Measurements from ENCODE around the gene HIP1R.

HIP1R gene

DNA sequence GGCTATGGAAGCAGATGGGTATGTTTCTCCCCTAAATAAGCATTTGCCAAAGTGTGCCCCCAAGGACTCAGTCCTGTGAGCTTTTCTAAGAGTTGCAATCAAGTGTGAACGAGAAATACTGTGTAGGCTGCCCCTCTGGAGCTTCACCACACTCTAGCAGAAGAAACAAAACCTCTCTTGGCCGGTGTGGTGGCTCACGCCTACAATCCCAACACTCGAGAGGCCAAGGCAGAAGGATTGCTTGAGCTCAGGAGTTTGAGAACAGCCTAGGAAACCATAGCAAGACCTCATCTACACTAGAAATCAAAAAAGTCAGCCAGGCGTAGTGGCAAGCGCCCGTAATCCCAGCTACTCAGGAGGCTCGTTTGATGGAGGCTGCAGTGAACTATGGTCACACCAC is 50.9 kb downstream of the HIP1R start (continued):
- TF ChIP-seq ZNF146 (tag by site-specific recombination; IDR thresholded peaks at IDR 0.05), result no peak

DNA sequence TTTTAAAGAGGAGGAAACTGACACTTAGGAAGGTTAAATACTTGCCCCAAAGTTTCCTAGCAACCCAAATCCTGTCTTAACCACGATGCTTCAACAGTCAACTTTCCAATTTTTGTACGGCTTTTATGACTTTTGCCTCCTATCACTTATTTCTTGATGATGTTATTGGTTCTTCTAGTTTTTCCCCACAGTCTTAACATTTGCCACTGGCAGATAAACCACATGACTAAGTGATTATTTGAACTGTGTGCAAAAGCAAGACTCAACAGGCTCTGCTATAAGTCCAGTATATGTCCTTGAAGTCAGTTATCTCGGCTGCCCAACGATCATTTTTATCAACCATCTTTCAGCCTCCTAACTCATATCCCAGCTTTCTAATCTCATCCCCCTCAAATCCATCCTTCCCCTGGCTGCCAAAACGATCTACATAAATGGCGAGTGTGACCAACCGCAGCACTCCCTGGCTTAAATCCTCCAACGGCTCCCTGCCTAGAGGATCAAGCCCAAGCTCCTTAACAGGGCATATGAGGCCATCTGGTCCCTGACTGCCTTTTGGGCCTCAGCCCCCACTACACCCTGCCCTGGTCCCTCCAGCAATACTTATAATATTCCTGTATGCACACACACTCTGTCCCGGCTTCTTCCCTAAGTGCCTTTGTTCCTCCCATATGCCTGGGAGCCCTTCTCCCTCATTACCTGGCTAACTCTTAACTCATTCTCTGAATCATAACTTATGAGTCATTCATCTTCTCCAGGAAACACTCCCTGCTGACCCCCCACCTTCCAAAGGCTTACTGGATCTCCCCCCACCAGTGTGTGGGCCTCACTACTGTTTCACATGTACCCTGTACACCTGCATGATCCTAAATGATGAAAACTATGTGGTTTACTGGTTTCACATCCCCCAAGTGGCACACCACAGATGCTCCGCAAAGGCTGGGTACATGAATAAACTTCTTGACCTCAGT is 51.9 kb downstream of the HIP1R start:
- ChIA-PET POLR2A (interaction anchor here (0.6 kb wide), 1 partner anchor 825 kb away, joined by 4 read pairs; the partner anchor contains the start of gene ATP6V0A2), CTCF (interaction anchor here (0.7 to 1.2 kb wide), 5 partner anchors 8 to 142 kb away, joined by 3 to 5 read pairs (median 3); partner anchors contain the start of gene VPS37B)
- no peak overlapping the region; the same call in 1 of the 2 replicates for H3K4me3 ChIP-seq (ENCODE audit: low read depth, low read length)
- no peaks in the 10 kb centered on the region for H3K9me3 ChIP-seq (ENCODE audit: control insufficient read depth, insufficient read depth, low read depth, low read length)
- H3K36me3 ChIP-seq (ENCODE audit: control insufficient read depth in 2 of 2, insufficient read depth in 1 of 2, low read length in 2 of 2), result no peaks in the 10 kb centered on the region
- H3K4me1 ChIP-seq (ENCODE audit: control insufficient read depth, insufficient read depth, low read length), result peaks cover 27% of the 10 kb centered on the region
- no peak overlapping the region; the same call in 1 of the 2 replicates for H3K27ac ChIP-seq (ENCODE audit: extremely low read depth, low read depth, low read length)
- TF ChIP-seq ZNF561 (tag by site-specific recombination; IDR thresholded peaks at IDR 0.05; ENCODE audit: borderline replicate concordance) (peak; percentile 30; the same call in 1 of the 2 replicates), ZNF239 (tag by site-specific recombination; IDR thresholded peaks at IDR 0.05) (no peak), ZBTB48 (tag by site-specific recombination; IDR thresholded peaks at IDR 0.05) (peak; percentile 92), ZNF366 (tag by site-specific recombination; conservative IDR thresholded peaks at IDR 0.05) (0 out of 2 replicates have a peak, but pooled peaks have one; percentile 38), SP7 (tag by site-specific recombination; IDR thresholded peaks at IDR 0.05) (peak; percentile 85), GLIS1 (tag by site-specific recombination; IDR thresholded peaks at IDR 0.05) (peak; percentile 87), ZNF585B (tag by site-specific recombination; IDR thresholded peaks at IDR 0.05) (no peak), ZNF2 (tag by site-specific recombination; IDR thresholded peaks at IDR 0.05) (0 out of 2 replicates have a peak, but pooled peaks have one; percentile 23), ZNF660 (tag by site-specific recombination; IDR thresholded peaks at IDR 0.05) (peak; percentile 66; the same call in 1 of the 2 replicates), SP3 (tag by site-specific recombination; IDR thresholded peaks at IDR 0.05) (peak; percentile 25; the same call in 1 of the 2 replicates), WT1 (tag by site-specific recombination; IDR thresholded peaks at IDR 0.05) (peak; percentile 94), ZNF146 (tag by site-specific recombination; IDR thresholded peaks at IDR 0.05) (no peak), ZNF776 (tag by site-specific recombination; IDR thresholded peaks at IDR 0.05; ENCODE audit: borderline replicate concordance) (no peak), ZIC2 (tag by site-specific recombination; IDR thresholded peaks at IDR 0.05) (0 out of 2 replicates have a peak, but pooled peaks have one; percentile 21), ZNF10 (tag by site-specific recombination; IDR thresholded peaks at IDR 0.05) (peak; percentile 66; the same call in 1 of the 2 replicates), BCL11B (tag by site-specific recombination; IDR thresholded peaks at IDR 0.05; ENCODE audit: low read depth) (no peak)
- TF ChIP-seq, protein P1, sequence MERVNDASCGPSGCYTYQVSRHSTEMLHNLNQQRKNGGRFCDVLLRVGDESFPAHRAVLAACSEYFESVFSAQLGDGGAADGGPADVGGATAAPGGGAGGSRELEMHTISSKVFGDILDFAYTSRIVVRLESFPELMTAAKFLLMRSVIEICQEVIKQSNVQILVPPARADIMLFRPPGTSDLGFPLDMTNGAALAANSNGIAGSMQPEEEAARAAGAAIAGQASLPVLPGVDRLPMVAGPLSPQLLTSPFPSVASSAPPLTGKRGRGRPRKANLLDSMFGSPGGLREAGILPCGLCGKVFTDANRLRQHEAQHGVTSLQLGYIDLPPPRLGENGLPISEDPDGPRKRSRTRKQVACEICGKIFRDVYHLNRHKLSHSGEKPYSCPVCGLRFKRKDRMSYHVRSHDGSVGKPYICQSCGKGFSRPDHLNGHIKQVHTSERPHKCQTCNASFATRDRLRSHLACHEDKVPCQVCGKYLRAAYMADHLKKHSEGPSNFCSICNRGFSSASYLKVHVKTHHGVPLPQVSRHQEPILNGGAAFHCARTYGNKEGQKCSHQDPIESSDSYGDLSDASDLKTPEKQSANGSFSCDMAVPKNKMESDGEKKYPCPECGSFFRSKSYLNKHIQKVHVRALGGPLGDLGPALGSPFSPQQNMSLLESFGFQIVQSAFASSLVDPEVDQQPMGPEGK (tag by site-specific recombination; IDR thresholded peaks at IDR 0.05), result peak; percentile 96
- TF ChIP-seq, protein P2, sequence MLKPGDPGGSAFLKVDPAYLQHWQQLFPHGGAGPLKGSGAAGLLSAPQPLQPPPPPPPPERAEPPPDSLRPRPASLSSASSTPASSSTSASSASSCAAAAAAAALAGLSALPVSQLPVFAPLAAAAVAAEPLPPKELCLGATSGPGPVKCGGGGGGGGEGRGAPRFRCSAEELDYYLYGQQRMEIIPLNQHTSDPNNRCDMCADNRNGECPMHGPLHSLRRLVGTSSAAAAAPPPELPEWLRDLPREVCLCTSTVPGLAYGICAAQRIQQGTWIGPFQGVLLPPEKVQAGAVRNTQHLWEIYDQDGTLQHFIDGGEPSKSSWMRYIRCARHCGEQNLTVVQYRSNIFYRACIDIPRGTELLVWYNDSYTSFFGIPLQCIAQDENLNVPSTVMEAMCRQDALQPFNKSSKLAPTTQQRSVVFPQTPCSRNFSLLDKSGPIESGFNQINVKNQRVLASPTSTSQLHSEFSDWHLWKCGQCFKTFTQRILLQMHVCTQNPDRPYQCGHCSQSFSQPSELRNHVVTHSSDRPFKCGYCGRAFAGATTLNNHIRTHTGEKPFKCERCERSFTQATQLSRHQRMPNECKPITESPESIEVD (tag by site-specific recombination; IDR thresholded peaks at IDR 0.05), result peak; percentile 86
- TF ChIP-seq, protein P3, sequence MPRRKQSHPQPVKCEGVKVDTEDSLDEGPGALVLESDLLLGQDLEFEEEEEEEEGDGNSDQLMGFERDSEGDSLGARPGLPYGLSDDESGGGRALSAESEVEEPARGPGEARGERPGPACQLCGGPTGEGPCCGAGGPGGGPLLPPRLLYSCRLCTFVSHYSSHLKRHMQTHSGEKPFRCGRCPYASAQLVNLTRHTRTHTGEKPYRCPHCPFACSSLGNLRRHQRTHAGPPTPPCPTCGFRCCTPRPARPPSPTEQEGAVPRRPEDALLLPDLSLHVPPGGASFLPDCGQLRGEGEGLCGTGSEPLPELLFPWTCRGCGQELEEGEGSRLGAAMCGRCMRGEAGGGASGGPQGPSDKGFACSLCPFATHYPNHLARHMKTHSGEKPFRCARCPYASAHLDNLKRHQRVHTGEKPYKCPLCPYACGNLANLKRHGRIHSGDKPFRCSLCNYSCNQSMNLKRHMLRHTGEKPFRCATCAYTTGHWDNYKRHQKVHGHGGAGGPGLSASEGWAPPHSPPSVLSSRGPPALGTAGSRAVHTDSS (tag by site-specific recombination; IDR thresholded peaks at IDR 0.05), result no peak
- TF ChIP-seq, protein P4, sequence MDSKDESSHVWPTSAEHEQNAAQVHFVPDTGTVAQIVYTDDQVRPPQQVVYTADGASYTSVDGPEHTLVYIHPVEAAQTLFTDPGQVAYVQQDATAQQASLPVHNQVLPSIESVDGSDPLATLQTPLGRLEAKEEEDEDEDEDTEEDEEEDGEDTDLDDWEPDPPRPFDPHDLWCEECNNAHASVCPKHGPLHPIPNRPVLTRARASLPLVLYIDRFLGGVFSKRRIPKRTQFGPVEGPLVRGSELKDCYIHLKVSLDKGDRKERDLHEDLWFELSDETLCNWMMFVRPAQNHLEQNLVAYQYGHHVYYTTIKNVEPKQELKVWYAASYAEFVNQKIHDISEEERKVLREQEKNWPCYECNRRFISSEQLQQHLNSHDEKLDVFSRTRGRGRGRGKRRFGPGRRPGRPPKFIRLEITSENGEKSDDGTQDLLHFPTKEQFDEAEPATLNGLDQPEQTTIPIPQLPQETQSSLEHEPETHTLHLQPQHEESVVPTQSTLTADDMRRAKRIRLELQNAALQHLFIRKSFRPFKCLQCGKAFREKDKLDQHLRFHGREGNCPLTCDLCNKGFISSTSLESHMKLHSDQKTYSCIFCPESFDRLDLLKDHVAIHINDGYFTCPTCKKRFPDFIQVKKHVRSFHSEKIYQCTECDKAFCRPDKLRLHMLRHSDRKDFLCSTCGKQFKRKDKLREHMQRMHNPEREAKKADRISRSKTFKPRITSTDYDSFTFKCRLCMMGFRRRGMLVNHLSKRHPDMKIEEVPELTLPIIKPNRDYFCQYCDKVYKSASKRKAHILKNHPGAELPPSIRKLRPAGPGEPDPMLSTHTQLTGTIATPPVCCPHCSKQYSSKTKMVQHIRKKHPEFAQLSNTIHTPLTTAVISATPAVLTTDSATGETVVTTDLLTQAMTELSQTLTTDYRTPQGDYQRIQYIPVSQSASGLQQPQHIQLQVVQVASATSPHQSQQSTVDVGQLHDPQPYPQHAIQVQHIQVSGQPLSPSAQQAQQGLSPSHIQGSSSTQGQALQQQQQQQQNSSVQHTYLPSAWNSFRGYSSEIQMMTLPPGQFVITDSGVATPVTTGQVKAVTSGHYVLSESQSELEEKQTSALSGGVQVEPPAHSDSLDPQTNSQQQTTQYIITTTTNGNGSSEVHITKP (tag by site-specific recombination; IDR thresholded peaks at IDR 0.05), result 0 out of 2 replicates have a peak, but pooled peaks have one; percentile 27
- TF ChIP-seq, protein P5, sequence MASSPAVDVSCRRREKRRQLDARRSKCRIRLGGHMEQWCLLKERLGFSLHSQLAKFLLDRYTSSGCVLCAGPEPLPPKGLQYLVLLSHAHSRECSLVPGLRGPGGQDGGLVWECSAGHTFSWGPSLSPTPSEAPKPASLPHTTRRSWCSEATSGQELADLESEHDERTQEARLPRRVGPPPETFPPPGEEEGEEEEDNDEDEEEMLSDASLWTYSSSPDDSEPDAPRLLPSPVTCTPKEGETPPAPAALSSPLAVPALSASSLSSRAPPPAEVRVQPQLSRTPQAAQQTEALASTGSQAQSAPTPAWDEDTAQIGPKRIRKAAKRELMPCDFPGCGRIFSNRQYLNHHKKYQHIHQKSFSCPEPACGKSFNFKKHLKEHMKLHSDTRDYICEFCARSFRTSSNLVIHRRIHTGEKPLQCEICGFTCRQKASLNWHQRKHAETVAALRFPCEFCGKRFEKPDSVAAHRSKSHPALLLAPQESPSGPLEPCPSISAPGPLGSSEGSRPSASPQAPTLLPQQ (tag by site-specific recombination; IDR thresholded peaks at IDR 0.05), result 0 out of 2 replicates have a peak, but pooled peaks have one; percentile 32

Measured in HEK293 (cell line).